ENCODE results near the gene TPST2.

GRCh38 chr22:26601726-26602125 lies 11.8 kb upstream of the TPST2 start:
- TF ChIP-seq REST (IDR thresholded peaks at IDR 0.05; ENCODE audit: borderline replicate concordance) = no peak
- TF ChIP-seq REST (CRISPR knock-in tag; IDR thresholded peaks at IDR 0.05; ENCODE audit: low read depth) = no peak
- no peak for TF ChIP-seq ZNF609 (CRISPR knock-in tag; IDR thresholded peaks at IDR 0.05; ENCODE audit: borderline replicate concordance)
- no peak for TF ChIP-seq ZBTB7A (IDR thresholded peaks at IDR 0.05; ENCODE audit: borderline replicate concordance, control insufficient read depth, low read depth, low read length)
- no peak for TF ChIP-seq SMC3 (conservative IDR thresholded peaks at IDR 0.05; ENCODE audit: insufficient read depth, low read depth, low read length)
- TF ChIP-seq DNMT1 (IDR thresholded peaks at IDR 0.05) = no peak
- no peak for TF ChIP-seq CEBPB (tag; IDR thresholded peaks at IDR 0.05)
- no peak for TF ChIP-seq GTF3C2 (IDR thresholded peaks at IDR 0.05; ENCODE audit: borderline replicate concordance, extremely low read depth, insufficient read length)
